Loucy (cell line): ENCODE data around the gene KBTBD3.

ENCODE experiments used
- CTCF ChIP-seq: fragments of 200-600 bp; sonication (generic); conservative IDR thresholded peaks from 2 replicates; pipeline ENCODE4 v1.5.1; 2014; ENCODE audit warnings: mild to moderate bottlenecking, antibody characterized with exemption, low read length
- EZH2phosphoT487 ChIP-seq: fragments of 200-600 bp; IDR thresholded peaks from 2 replicates; pipeline ENCODE4 v1.6.1; 2018; ENCODE audit warnings: antibody characterized with exemption, mild to moderate bottlenecking, moderate library complexity, borderline replicate concordance

- no peak for TF ChIP-seq CTCF
- no peak for TF ChIP-seq EZH2phosphoT487
Measured at GRCh38 chr11:106047631-106048030, 29.5 kb downstream of the KBTBD3 start.
